IMR-90 (cell line): ENCODE results near the gene HSD17B14. TPM values are rescaled to one million over a fixed set of nuclear protein-coding genes. Genes with fewer than 3 reads are reported as not detected.

Experiments used
- ATAC-seq: fragments of 200-7000 bp; cut with Tn5 transposase; 2 replicates; pipeline ENCODE4 v1.9.1; 2020; ENCODE audit warnings: low read depth, mild to moderate bottlenecking, moderate library complexity
- BruUV-seq: library from RNA; stranded (reverse); fragments of 400-500 nt; replicated peaks from 2 replicates; lab custom pipeline; 2021; lab: Mats Ljungman, UMichigan
- CTCF ChIA-PET: fragments of 300-600 bp; formaldehyde crosslinking; extraction: SDS; loops from one replicate; lab custom pipeline; 2021; ENCODE audit warnings: antibody characterized with exemption; lab: Yijun Ruan, JAX
- POLR2A ChIA-PET: fragments of 300-600 bp; sonication (Branson Sonifier 250); formaldehyde crosslinking; loops from one replicate; lab custom pipeline; 2022; ENCODE audit warnings: antibody characterized with exemption; ENCODE audit not compliant: unreplicated experiment; lab: Charles Lee
- DNase-seq: peaks from one replicate; pipeline ENCODE4 v3.0.0; 2013
- H2AFZ ChIP-seq: replicated peaks from 2 replicates; pipeline ENCODE3; 2013; ENCODE audit warnings: low read length, mild to moderate bottlenecking; ENCODE audit not compliant: poor library complexity
- H2AK5ac ChIP-seq: 2 replicates; pipeline ENCODE4 v1.6.1; 2013; ENCODE audit warnings: low read depth, low read length, inconsistent platforms
- H2AK9ac ChIP-seq: replicated peaks from 2 replicates; pipeline ENCODE3; 2013; ENCODE audit warnings: mild to moderate bottlenecking, low read depth, low read length, moderate library complexity; ENCODE audit not compliant: poor library complexity
- H2BK120ac ChIP-seq: 2 replicates; pipeline ENCODE4 v1.6.1; 2013; ENCODE audit warnings: low read depth, low read length, inconsistent platforms
- H2BK15ac ChIP-seq: 3 replicates; pipeline ENCODE4 v1.6.1; 2013; ENCODE audit warnings: low read depth, low read length, inconsistent platforms
- H2BK20ac ChIP-seq: 2 replicates; pipeline ENCODE4 v1.6.1; 2013; ENCODE audit warnings: low read depth, mild to moderate bottlenecking, inconsistent platforms, low read length, moderate library complexity
- H2BK5ac ChIP-seq: 2 replicates; pipeline ENCODE4 v1.6.1; 2013; ENCODE audit warnings: mild to moderate bottlenecking, low read depth, low read length, inconsistent platforms; ENCODE audit not compliant: poor library complexity, severe bottlenecking
- H3K14ac ChIP-seq: replicated peaks from 2 replicates; pipeline ENCODE4 v1.6.1; 2013; ENCODE audit warnings: low read depth, low read length, inconsistent platforms
- H3K18ac ChIP-seq: 2 replicates; pipeline ENCODE4 v1.6.1; 2013; ENCODE audit warnings: low read depth, low read length, control low read depth
- H3K23ac ChIP-seq: 2 replicates; pipeline ENCODE4 v1.6.1; 2013; ENCODE audit warnings: low read depth, low read length, inconsistent platforms
- H3K27ac ChIP-seq: 2 replicates; pipeline ENCODE4 v1.5.1; 2013; ENCODE audit warnings: mild to moderate bottlenecking, control low read depth, low read length; ENCODE audit not compliant: insufficient read depth
- H3K27me3 ChIP-seq: 2 replicates; pipeline ENCODE4 v1.6.1; 2013; ENCODE audit warnings: low read length; ENCODE audit not compliant: control insufficient read depth, insufficient read depth
- H3K36me3 ChIP-seq: 2 replicates; pipeline ENCODE4 v1.6.1; 2013; ENCODE audit warnings: low read length, mixed read lengths; ENCODE audit not compliant: control insufficient read depth, insufficient read depth
- H3K4ac ChIP-seq: 2 replicates; pipeline ENCODE4 v1.6.1; 2013; ENCODE audit warnings: low read depth, low read length, inconsistent platforms
- H3K4me1 ChIP-seq: 2 replicates; pipeline ENCODE4 v1.6.1; 2013; ENCODE audit warnings: low read length, mixed read lengths; ENCODE audit not compliant: control insufficient read depth, insufficient read depth
- H3K4me2 ChIP-seq: 2 replicates; pipeline ENCODE4 v1.6.1; 2013; ENCODE audit warnings: low read depth, mild to moderate bottlenecking, control low read depth, low read length, moderate library complexity
- H3K4me3 ChIP-seq: 2 replicates; pipeline ENCODE4 v1.5.1; 2013; ENCODE audit warnings: low read depth, mild to moderate bottlenecking, control low read depth, low read length, moderate library complexity; ENCODE audit not compliant: insufficient read depth
- H3K56ac ChIP-seq: 2 replicates; pipeline ENCODE4 v1.6.1; 2013; ENCODE audit warnings: low read length, inconsistent platforms; ENCODE audit not compliant: insufficient read depth; ENCODE audit errors: extremely low read depth
- H3K79me1 ChIP-seq, 2 experiments: 2 replicates each; pipeline ENCODE4 v1.6.1; 2013; ENCODE audit warnings: low read length in 2 of 2, inconsistent platforms in 1 of 2, low read depth in 1 of 2
- H3K9ac ChIP-seq: 2 replicates; pipeline ENCODE4 v1.6.1; 2013; ENCODE audit warnings: low read depth, low read length, control low read depth
- H3K9me1 ChIP-seq: 2 replicates; pipeline ENCODE4 v1.6.1; 2013; ENCODE audit warnings: low read length, inconsistent platforms; ENCODE audit not compliant: insufficient read depth
- H3K9me3 ChIP-seq: 2 replicates; pipeline ENCODE4 v1.6.1; 2013; ENCODE audit warnings: low read length; ENCODE audit not compliant: control insufficient read depth, insufficient read depth
- H4K20me1 ChIP-seq: 2 replicates; pipeline ENCODE4 v1.6.1; 2013; ENCODE audit warnings: low read length, inconsistent platforms; ENCODE audit not compliant: insufficient read depth
- H4K5ac ChIP-seq: 2 replicates; pipeline ENCODE4 v1.6.1; 2013; ENCODE audit warnings: mild to moderate bottlenecking, low read depth, low read length, control low read depth
- H4K8ac ChIP-seq, 2 experiments: 2 replicates each; pipeline ENCODE4 v1.6.1; 2013; ENCODE audit warnings: low read depth in 2 of 2, low read length in 2 of 2, control low read depth in 1 of 2, inconsistent platforms in 1 of 2
- H4K91ac ChIP-seq: 2 replicates; pipeline ENCODE4 v1.6.1; 2013; ENCODE audit warnings: low read depth, low read length, inconsistent platforms; ENCODE audit not compliant: insufficient read depth
- BHLHE40 ChIP-seq: fragments of 150-350 bp; IDR thresholded peaks from 2 replicates; pipeline ENCODE4 v1.6.1; 2016; ENCODE audit warnings: mild to moderate bottlenecking, low read depth, low read length
- MXI1 ChIP-seq: IDR thresholded peaks from 2 replicates; pipeline ENCODE4 v1.6.1; 2012; ENCODE audit warnings: low read depth, mild to moderate bottlenecking, low read length, moderate library complexity, borderline replicate concordance
- WGBS, 2 experiments: methylation state at CpG; one replicate each; pipeline versions ENCODE4 v1.1.5 to v1.1.7; 2013; ENCODE audit warnings: missing lambda C conversion rate in 2 of 2; ENCODE audit not compliant: insufficient read length in 1 of 2; ENCODE audit errors: extremely low coverage in 2 of 2; 5-methylcytosine and 5-hydroxymethylcytosine counted together
- dilution Hi-C: fragments of 300-500 bp; cut with HindIII; formaldehyde crosslinking; loops from one replicate; pipeline ENCODE4 v1.14.3; 2018; ENCODE audit warnings: low sequenced_read_pairs; ENCODE audit not compliant: unreplicated experiment
- in situ Hi-C: fragments of 300-500 bp; cut with MboI; formaldehyde crosslinking; loops from 3 replicates; pipeline ENCODE4 v1.14.3; 2019; ENCODE audit warnings: low sequenced_read_pairs, inconsistent platforms, mixed read lengths
- intact Hi-C: fragments of 100-400 bp; cut with micrococcal nuclease; formaldehyde crosslinking; loops from 2 replicates; pipeline ENCODE4 v1.10.0; 2022
- polyA plus RNA-seq, 3 experiments: library from polyadenylated mRNA; depleted of rRNA; stranded (reverse); fragments of >200 nt; gene quantifications; 2 replicates each; pipeline ENCODE4 v1.2.3, GENCODE V29; 2012; ENCODE audit warnings: low replicate concordance in 1 of 3
- total RNA-seq: library from RNA; depleted of rRNA; stranded (reverse); fragments of >200 nt; gene quantifications from 2 replicates; pipeline ENCODE4 v1.2.3, GENCODE V29; 2012

Gene HSD17B14
- total and polyA plus RNA-seq, 2 of the 4 experiments (the other 2 are of a cell fraction) = 0.54 to 4.5 TPM

- TF ChIP-seq BHLHE40 (no peak), MXI1 (no peak)
- Histone ChIP-seq H3K36me3 (no peaks in the 10 kb centered on the region), H3K27me3 (no peaks in the 10 kb centered on the region), H3K56ac (no peak overlapping the region), H3K14ac (no peak overlapping the region), H3K9me3 (no peaks in the 10 kb centered on the region), H2AK9ac (peak overlapping the region; percentile 28), H3K4ac (no peak overlapping the region), H4K91ac (no peak overlapping the region), H2AFZ (no peak overlapping the region), H3K4me3 (no peak overlapping the region), H3K23ac (no peak overlapping the region), H3K4me2 (no peak overlapping the region), H3K18ac (no peak overlapping the region), H3K9ac (no peak overlapping the region), H2BK5ac (no peak overlapping the region), H2AK5ac (no peak overlapping the region), H2BK15ac (no peak overlapping the region), H4K8ac (0 out of 4 replicates have a peak overlapping the region, but pooled peaks of 1 of the 2 experiments have one; percentile 0), H4K5ac (no peak overlapping the region; the same call in 1 of the 2 replicates), H3K27ac (no peak overlapping the region), H3K9me1 (no peaks in the 10 kb centered on the region), H2BK20ac (no peak overlapping the region), H3K79me1 (no peaks in the 10 kb centered on the region), H2BK120ac (no peak overlapping the region), H3K4me1 (peaks cover 10% of the 10 kb centered on the region), H4K20me1 (0 out of 2 replicates have a peak, but pooled peaks cover 2% of the 10 kb centered on the region)
- POLR2A ChIA-PET = no interaction called here
- 60% methylated on average over 1 of the region's 20 CpGs; no CpG with 5 or more reads in 1 of the 2 experiments for WGBS, 2 experiments
- CTCF ChIA-PET = interaction anchor here (1.3 to 2.3 kb wide), 2 partner anchors 40 to 174 kb away, joined by 6 to 14 read pairs; partner anchors contain the start of gene HSD17B14
- no TSS peak for BruUV-seq
- no peak for DNase-seq
- in situ Hi-C loops (no loop called here), intact Hi-C loops (no loop called here), dilution Hi-C loops (no loop called here)
- ATAC-seq = no peak
Observed at GRCh38 chr19:48796298-48797083, 39.8 kb downstream of the HSD17B14 start.
